Tibial artery (tissue), 4 donors: Measurements from ENCODE around the gene FAM171A1.

Source experiments
- DNase-seq, 2 donors: peaks; one replicate each; pipeline ENCODE4 v3.0.0-alpha.2; 2019
- H3K27ac ChIP-seq, 2 donors: fragments of 200-600 bp; sonication (generic) in 1 of 2; 1 replicate in 1 of 2; 2 replicates in 1 of 2; pipeline ENCODE4 v1.5.1; 2018 to 2019; ENCODE audit warnings: mild to moderate bottlenecking in 1 of 2
- H3K27me3 ChIP-seq, 2 donors: fragments of 200-600 bp; sonication (generic) in 1 of 2; one replicate each; pipeline versions ENCODE4 v1.5.1 to v1.6.0; 2016 to 2019
- H3K36me3 ChIP-seq, 3 donors: fragments of 200-600 bp; sonication (generic) in 2 of 3; one replicate each; pipeline ENCODE4 v1.5.1; 2016 to 2019; ENCODE audit warnings: mild to moderate bottlenecking in 2 of 3
- H3K4me1 ChIP-seq, 4 donors: fragments of 200-600 bp; sonication (generic) in 2 of 4; 1 replicate in 3 of 4; 2 replicates in 1 of 4; pipeline ENCODE4 v1.5.1; 2016 to 2019
- H3K4me3 ChIP-seq, 2 donors: fragments of 200-600 bp; sonication (generic) in 1 of 2; 1 replicate in 1 of 2; 2 replicates in 1 of 2; pipeline ENCODE4 v1.5.1; 2018 to 2019; ENCODE audit warnings: mild to moderate bottlenecking in 2 of 2
- H3K9me3 ChIP-seq, 3 donors: fragments of 200-600 bp; sonication (generic) in 1 of 3; one replicate each; pipeline ENCODE4 v1.5.1; 2016 to 2019
- intact Hi-C: fragments of 100-400 bp; cut with DNase I; formaldehyde crosslinking; loops from one replicate; pipeline ENCODE4 v1.15.0; 2023; ENCODE audit warnings: low total_unique reads
- TF ChIP-seq, protein P1 (sequence below), 2 experiments: fragments of 200-600 bp in 1 of 2; fragments of 450-650 bp in 1 of 2; IDR thresholded peaks; one replicate each; pipeline ENCODE4 v1.5.1; 2017 to 2019; ENCODE audit warnings: antibody characterized with exemption in 2 of 2, mild to moderate bottlenecking in 1 of 2, moderate library complexity in 1 of 2

Gene FAM171A1

DNA sequence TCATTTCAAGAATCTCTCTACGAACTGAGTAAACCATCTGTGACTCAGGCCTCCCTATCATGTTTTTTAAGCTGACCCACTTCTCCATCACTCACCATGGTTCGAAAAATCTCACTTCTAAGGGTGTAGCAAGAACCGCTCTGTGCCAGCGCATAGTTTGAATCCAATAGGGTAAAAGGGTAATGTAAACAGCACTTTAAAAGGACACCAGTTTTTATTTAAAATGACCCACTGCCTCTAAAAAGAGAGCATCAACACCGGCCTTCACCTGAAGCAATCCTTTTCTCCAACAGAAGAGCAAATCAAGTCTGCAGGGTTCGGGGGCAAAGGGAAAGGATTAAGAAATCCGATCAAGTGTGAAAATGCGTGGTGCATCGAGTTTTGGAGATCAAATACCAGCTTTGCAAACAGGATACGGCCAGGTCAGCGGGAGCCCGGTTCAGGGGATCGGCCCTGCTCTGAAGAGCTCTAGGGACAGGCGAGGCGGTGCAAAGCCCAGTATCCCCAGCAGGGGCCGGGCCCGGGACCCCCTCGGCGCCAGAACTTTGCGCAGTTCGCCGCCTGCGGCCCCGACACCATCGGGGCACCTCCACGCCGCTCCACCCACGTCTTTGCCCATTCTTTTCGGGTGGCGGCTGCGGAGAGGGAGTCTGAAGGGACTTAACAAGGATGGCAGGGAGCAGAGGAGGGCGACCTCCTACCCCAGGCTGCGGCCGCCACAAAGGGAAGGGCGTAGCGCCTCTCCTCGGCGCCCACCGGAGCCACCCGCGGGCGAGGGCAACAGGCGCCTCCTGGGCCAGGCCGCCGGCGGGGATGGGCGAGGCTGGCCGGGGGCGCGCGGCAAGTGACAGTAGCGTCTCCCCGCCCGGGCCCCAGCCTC is 203.4 kb downstream of the FAM171A1 start:
- no peaks in the 10 kb centered on the region for H3K27me3 ChIP-seq
- no peaks in the 10 kb centered on the region for H3K9me3 ChIP-seq
- TF ChIP-seq, protein P1, sequence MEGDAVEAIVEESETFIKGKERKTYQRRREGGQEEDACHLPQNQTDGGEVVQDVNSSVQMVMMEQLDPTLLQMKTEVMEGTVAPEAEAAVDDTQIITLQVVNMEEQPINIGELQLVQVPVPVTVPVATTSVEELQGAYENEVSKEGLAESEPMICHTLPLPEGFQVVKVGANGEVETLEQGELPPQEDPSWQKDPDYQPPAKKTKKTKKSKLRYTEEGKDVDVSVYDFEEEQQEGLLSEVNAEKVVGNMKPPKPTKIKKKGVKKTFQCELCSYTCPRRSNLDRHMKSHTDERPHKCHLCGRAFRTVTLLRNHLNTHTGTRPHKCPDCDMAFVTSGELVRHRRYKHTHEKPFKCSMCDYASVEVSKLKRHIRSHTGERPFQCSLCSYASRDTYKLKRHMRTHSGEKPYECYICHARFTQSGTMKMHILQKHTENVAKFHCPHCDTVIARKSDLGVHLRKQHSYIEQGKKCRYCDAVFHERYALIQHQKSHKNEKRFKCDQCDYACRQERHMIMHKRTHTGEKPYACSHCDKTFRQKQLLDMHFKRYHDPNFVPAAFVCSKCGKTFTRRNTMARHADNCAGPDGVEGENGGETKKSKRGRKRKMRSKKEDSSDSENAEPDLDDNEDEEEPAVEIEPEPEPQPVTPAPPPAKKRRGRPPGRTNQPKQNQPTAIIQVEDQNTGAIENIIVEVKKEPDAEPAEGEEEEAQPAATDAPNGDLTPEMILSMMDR (IDR thresholded peaks at IDR 0.05), result peak; percentile 49 to 53
- peak overlapping the region; percentile 86 to 88 for H3K27ac ChIP-seq
- intact Hi-C loops, result loop anchor here (10.0 kb wide), 1 partner anchor 73 kb away; the partner anchor contains the start of gene RPP38
- peak overlapping the region; percentile 76 to 92 for H3K4me3 ChIP-seq
- peak; percentile 46 to 75 for DNase-seq
- H3K4me1 ChIP-seq, result peaks cover 0 to 25% (median 15%) of the 10 kb centered on the region in 4 donors
- no peaks in the 10 kb centered on the region for H3K36me3 ChIP-seq

DNA sequence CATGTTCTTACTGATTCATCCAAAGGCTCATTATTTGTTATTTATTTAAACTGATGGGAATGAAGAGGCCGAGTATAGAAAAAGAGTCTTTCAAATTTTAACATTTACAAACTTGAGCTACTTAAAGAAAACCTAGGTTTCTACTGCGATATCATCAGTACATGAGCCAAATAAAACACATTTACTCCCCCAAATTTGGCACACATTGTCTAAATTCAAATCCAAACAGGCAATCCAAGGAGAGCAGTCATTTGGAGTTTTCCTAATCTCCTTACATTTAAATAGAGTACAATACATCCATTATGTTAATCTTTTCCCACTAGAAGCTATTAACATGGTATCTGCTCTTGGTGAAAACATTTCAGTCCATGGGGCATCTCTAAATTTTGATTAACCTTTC is 204.8 kb downstream of the FAM171A1 start:
- Histone ChIP-seq H3K27ac (no peak overlapping the region), H3K4me3 (no peak overlapping the region), H3K9me3 (no peaks in the 10 kb centered on the region), H3K36me3 (no peaks in the 10 kb centered on the region), H3K27me3 (no peaks in the 10 kb centered on the region), H3K4me1 (peaks cover 0 to 25% (median 15%) of the 10 kb centered on the region in 4 donors)
- no peak for DNase-seq
- intact Hi-C loops, result loop anchor here (10.0 kb wide), 1 partner anchor 72 kb away; the partner anchor contains the start of gene RPP38
- TF ChIP-seq, protein P1 (IDR thresholded peaks at IDR 0.05), result no peak

GRCh38 chr10:15163253-15163828 is 207.7 kb downstream of the FAM171A1 start:
- TF ChIP-seq, protein P1 (IDR thresholded peaks at IDR 0.05), result no peak
- Histone ChIP-seq H3K4me1 (peaks cover 0 to 18% (median 8%) of the 10 kb centered on the region in 4 donors), H3K9me3 (no peaks in the 10 kb centered on the region), H3K36me3 (no peaks in the 10 kb centered on the region), H3K4me3 (no peak overlapping the region), H3K27ac (no peak overlapping the region), H3K27me3 (no peaks in the 10 kb centered on the region)
- DNase-seq, result no peak
- intact Hi-C loops, result loop anchor here (10.0 kb wide), 1 partner anchor 69 kb away; the partner anchor contains the start of gene RPP38
